Trophoblast cell (in vitro differentiated cells and primary cell): ENCODE measurements around the gene ZNF71. TPM values are rescaled to one million over a fixed set of nuclear protein-coding genes. Genes with fewer than 3 reads are reported as not detected.
A peak's percentile ranks its signal among the peaks of the same experiment; 100 is the strongest.

ENCODE experiments used
- DNase-seq, 2 donors: peaks; one replicate each; pipeline ENCODE4 v3.0.0-alpha.2; 2016
- H2AFZ ChIP-seq: 2 replicates; pipeline ENCODE4 v1.6.1; 2013; ENCODE audit warnings: low read length, moderate library complexity, mild to moderate bottlenecking; ENCODE audit not compliant: insufficient read depth, poor library complexity
- H2AK5ac ChIP-seq: 2 replicates; pipeline ENCODE4 v1.6.1; 2013; ENCODE audit warnings: mild to moderate bottlenecking, low read length
- H2BK120ac ChIP-seq: 2 replicates; pipeline ENCODE4 v1.6.1; 2013; ENCODE audit warnings: low read length, mild to moderate bottlenecking, moderate library complexity; ENCODE audit not compliant: insufficient read depth, poor library complexity
- H2BK12ac ChIP-seq: 2 replicates; pipeline ENCODE4 v1.6.1; 2013; ENCODE audit warnings: mild to moderate bottlenecking, low read length, moderate library complexity
- H2BK5ac ChIP-seq: 2 replicates; pipeline ENCODE4 v1.6.1; 2013; ENCODE audit warnings: low read length, low read depth, moderate library complexity, mild to moderate bottlenecking; ENCODE audit not compliant: poor library complexity
- H3K14ac ChIP-seq: 2 replicates; pipeline ENCODE4 v1.6.1; 2013; ENCODE audit warnings: mild to moderate bottlenecking, low read length
- H3K18ac ChIP-seq: 2 replicates; pipeline ENCODE4 v1.6.1; 2013; ENCODE audit warnings: mild to moderate bottlenecking, low read length
- H3K23ac ChIP-seq: 2 replicates; pipeline ENCODE4 v1.6.1; 2013; ENCODE audit warnings: low read length
- H3K27ac ChIP-seq: 2 replicates; pipeline ENCODE4 v1.5.1; 2013; ENCODE audit warnings: low read depth, mild to moderate bottlenecking, inconsistent platforms, low read length, moderate library complexity
- H3K27me3 ChIP-seq: 2 replicates; pipeline ENCODE4 v1.6.1; 2013; ENCODE audit warnings: inconsistent platforms, mild to moderate bottlenecking, low read length, moderate library complexity; ENCODE audit not compliant: insufficient read depth
- H3K36me3 ChIP-seq, 2 experiments: 1 replicate in 1 of 2; 2 replicates in 1 of 2; pipeline ENCODE4 v1.6.1; 2013; ENCODE audit warnings: low read length in 2 of 2, mild to moderate bottlenecking in 2 of 2, moderate library complexity in 1 of 2; ENCODE audit not compliant: insufficient read depth in 2 of 2, control insufficient read depth in 1 of 2
- H3K4ac ChIP-seq: 2 replicates; pipeline ENCODE4 v1.6.1; 2013; ENCODE audit warnings: low read depth, mild to moderate bottlenecking, low read length, moderate library complexity
- H3K4me1 ChIP-seq, 2 experiments: 1 replicate in 1 of 2; 2 replicates in 1 of 2; pipeline ENCODE4 v1.6.1; 2013; ENCODE audit warnings: low read length in 2 of 2, mild to moderate bottlenecking in 2 of 2, moderate library complexity in 1 of 2; ENCODE audit not compliant: insufficient read depth in 2 of 2, control insufficient read depth in 1 of 2
- H3K4me2 ChIP-seq: 2 replicates; pipeline ENCODE4 v1.6.1; 2013; ENCODE audit warnings: inconsistent platforms, mild to moderate bottlenecking, low read length, moderate library complexity
- H3K4me3 ChIP-seq: 2 replicates; pipeline ENCODE4 v1.5.1; 2013; ENCODE audit warnings: mild to moderate bottlenecking, low read depth, low read length, inconsistent platforms
- H3K79me1 ChIP-seq: one replicate; pipeline ENCODE4 v1.6.1; 2013; ENCODE audit warnings: low read length
- H3K79me2 ChIP-seq: 2 replicates; pipeline ENCODE4 v1.6.1; 2013; ENCODE audit warnings: low read length, mild to moderate bottlenecking; ENCODE audit not compliant: control insufficient read depth, insufficient read depth, poor library complexity
- H3K9ac ChIP-seq: 2 replicates; pipeline ENCODE4 v1.6.1; 2013; ENCODE audit warnings: mild to moderate bottlenecking, low read length
- H3K9me3 ChIP-seq: 2 replicates; pipeline ENCODE4 v1.6.1; 2013; ENCODE audit warnings: low read depth, mild to moderate bottlenecking, control low read depth, inconsistent platforms, low read length; ENCODE audit not compliant: insufficient read depth
- H4K12ac ChIP-seq: 2 replicates; pipeline ENCODE4 v1.6.1; 2013; ENCODE audit warnings: low read depth, mild to moderate bottlenecking, low read length, moderate library complexity
- H4K8ac ChIP-seq: 2 replicates; pipeline ENCODE4 v1.6.1; 2013; ENCODE audit warnings: low read depth, mild to moderate bottlenecking, low read length, moderate library complexity
- H4K91ac ChIP-seq: one replicate; pipeline ENCODE4 v1.6.1; 2013; ENCODE audit warnings: low read depth, mild to moderate bottlenecking, low read length, moderate library complexity
- WGBS: extraction: QIAGEN DNeasy Blood & Tissue Kit; methylation state at CpG from one replicate; pipeline ENCODE4 v1.1.7; 2013; ENCODE audit warnings: missing lambda C conversion rate; ENCODE audit not compliant: insufficient read length, insufficient coverage; ENCODE audit errors: extremely low coverage; 5-methylcytosine and 5-hydroxymethylcytosine counted together
- polyA plus RNA-seq: library from polyadenylated mRNA; stranded (reverse); fragments of 200-250 nt; gene quantifications from 2 replicates; pipeline ENCODE4 v1.2.3, GENCODE V29; 2013

Gene ZNF71
- 5.9 and 6.4 TPM in 2 replicates for polyA plus RNA-seq

- Histone ChIP-seq H2BK12ac (no peak within 1 kb of the TSS), H3K4ac (peak within 1 kb of the TSS; percentile 35), H4K12ac (peak within 1 kb of the TSS; percentile 49), H3K14ac (peak within 1 kb of the TSS; percentile 85), H3K4me2 (peak within 1 kb of the TSS; percentile 78), H2BK5ac (peak within 1 kb of the TSS; percentile 1), H3K79me1 (peaks cover 4% of the 10 kb centered on the region), H3K4me3 (peak within 1 kb of the TSS; percentile 96), H3K36me3 (peaks cover 0 to 3% of the 10 kb centered on the region in 2 experiments), H2AFZ (peak within 1 kb of the TSS; percentile 80), H3K18ac (peak within 1 kb of the TSS; percentile 47), H3K9me3 (peaks cover 4% of the 10 kb centered on the region), H2AK5ac (peak within 1 kb of the TSS; percentile 26), H3K27me3 (no peaks in the 10 kb centered on the region), H4K8ac (peak within 1 kb of the TSS; percentile 78), H2BK120ac (peak within 1 kb of the TSS; percentile 16), H3K4me1 (peaks cover 10 to 11% of the 10 kb centered on the region in 2 experiments), H3K27ac (no peak within 1 kb of the TSS), H3K79me2 (peaks cover 5% of the 10 kb centered on the region), H3K9ac (peak within 1 kb of the TSS; percentile 76), H3K23ac (no peak within 1 kb of the TSS), H4K91ac (peak within 1 kb of the TSS; percentile 57)
- 100% methylated on average over 1 of the region's 52 CpGs for WGBS
- peak; percentile 75 to 88 for DNase-seq
Measured at GRCh38 chr19:56594783-56595547, at the start of gene ZNF71. Gene ZNF71, plus strand, starts transcription at chr19:56595302. Its CDS starts 6,257 bp downstream, at chr19:56601559.

DNA sequence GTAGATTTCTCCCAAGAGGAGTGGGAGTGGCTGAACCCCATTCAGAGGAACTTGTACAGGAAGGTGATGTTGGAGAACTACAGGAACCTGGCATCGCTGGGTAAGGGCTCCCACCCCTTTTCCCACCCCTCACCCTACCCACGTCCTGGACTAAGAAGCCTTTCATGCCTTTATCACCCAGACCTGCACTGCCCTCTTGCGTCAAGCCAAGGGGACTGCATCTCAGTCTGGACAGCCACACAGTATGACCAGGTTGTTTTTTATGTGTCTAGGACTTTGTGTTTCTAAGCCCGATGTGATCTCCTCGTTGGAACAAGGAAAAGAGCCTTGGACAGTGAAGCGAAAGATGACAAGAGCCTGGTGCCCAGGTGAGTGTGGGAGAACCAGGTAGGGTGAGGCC lies 47.6 kb upstream of the ZNF71 start:
- Histone ChIP-seq H3K27ac (no peak overlapping the region), H3K9ac (no peak overlapping the region), H3K4me2 (no peak overlapping the region), H3K18ac (no peak overlapping the region), H3K79me1 (no peaks in the 10 kb centered on the region), H3K4me1 (no peaks in the 10 kb centered on the region), H3K23ac (no peak overlapping the region), H4K91ac (no peak overlapping the region), H3K14ac (no peak overlapping the region), H3K4me3 (no peak overlapping the region), H2BK5ac (no peak overlapping the region), H3K9me3 (peaks cover 5% of the 10 kb centered on the region), H2BK120ac (no peak overlapping the region), H3K79me2 (no peaks in the 10 kb centered on the region), H2BK12ac (no peak overlapping the region), H4K12ac (no peak overlapping the region), H2AK5ac (no peak overlapping the region), H3K36me3 (peaks cover 5 to 12% of the 10 kb centered on the region in 2 experiments), H2AFZ (no peak overlapping the region), H4K8ac (no peak overlapping the region), H3K27me3 (no peaks in the 10 kb centered on the region), H3K4ac (no peak overlapping the region)
- DNase-seq: no peak
- WGBS: no CpG with 5 or more reads among the region's 6 CpGs

DNA sequence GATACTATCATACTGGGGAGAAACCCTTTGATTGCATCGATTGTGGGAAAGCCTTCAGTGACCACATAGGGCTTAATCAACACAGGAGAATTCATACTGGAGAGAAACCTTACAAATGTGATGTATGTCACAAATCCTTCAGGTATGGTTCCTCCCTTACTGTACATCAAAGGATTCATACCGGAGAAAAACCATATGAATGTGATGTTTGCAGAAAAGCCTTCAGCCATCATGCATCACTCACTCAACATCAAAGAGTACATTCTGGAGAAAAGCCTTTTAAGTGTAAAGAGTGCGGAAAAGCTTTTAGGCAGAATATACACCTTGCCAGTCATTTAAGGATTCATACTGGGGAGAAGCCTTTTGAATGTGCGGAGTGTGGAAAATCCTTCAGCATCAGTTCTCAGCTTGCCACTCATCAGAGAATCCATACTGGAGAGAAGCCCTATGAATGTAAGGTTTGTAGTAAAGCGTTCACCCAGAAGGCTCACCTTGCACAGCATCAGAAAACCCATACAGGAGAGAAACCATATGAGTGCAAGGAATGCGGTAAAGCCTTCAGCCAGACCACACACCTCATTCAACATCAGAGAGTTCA lies 40.7 kb upstream of the ZNF71 start:
- Histone ChIP-seq H3K36me3 (peaks cover 7 to 17% of the 10 kb centered on the region in 2 experiments), H3K14ac (no peak overlapping the region), H2BK12ac (no peak overlapping the region), H3K79me2 (no peaks in the 10 kb centered on the region), H2AFZ (no peak overlapping the region), H3K27me3 (no peaks in the 10 kb centered on the region), H4K91ac (no peak overlapping the region), H3K23ac (no peak overlapping the region), H3K27ac (no peak overlapping the region), H3K4me2 (no peak overlapping the region), H2BK120ac (no peak overlapping the region), H3K9me3 (peaks cover 6% of the 10 kb centered on the region), H3K18ac (no peak overlapping the region), H3K9ac (no peak overlapping the region), H3K4me1 (no peaks in the 10 kb centered on the region), H2BK5ac (no peak overlapping the region), H3K79me1 (no peaks in the 10 kb centered on the region), H3K4me3 (no peak overlapping the region), H3K4ac (no peak overlapping the region), H4K8ac (no peak overlapping the region), H4K12ac (no peak overlapping the region), H2AK5ac (no peak overlapping the region)
- no CpG with 5 or more reads among the region's 6 CpGs for WGBS
- no peak for DNase-seq

DNA sequence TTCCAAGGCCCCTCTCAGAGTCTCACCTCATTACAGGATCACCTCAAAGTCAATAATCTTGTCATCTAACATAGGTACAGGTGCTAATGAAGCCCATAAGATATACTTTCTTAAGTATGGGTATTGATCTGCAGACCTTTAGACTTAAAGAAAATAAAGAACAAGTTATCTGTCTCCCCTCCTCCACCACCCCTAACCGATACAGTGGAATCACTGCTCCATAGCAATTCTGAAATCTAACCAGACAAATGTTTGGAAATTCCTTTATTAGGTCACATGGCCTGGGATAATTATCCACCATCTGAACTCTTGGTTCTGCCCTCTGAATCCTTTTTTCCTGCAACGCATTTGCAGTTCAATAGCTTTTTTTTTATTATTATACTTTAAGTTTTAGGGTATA lies 32.3 kb upstream of the ZNF71 start:
- no peak overlapping the region for H4K91ac ChIP-seq
- no peak overlapping the region for H4K12ac ChIP-seq
- no peak overlapping the region for H2BK120ac ChIP-seq
- peaks cover 7% of the 10 kb centered on the region for H3K79me1 ChIP-seq
- no peak for DNase-seq
- peaks cover 0 to under 1% of the 10 kb centered on the region in 2 experiments for H3K4me1 ChIP-seq
- no peak overlapping the region for H3K4me3 ChIP-seq
- no peak overlapping the region for H2AK5ac ChIP-seq
- peaks cover 5% of the 10 kb centered on the region for H3K9me3 ChIP-seq
- no peak overlapping the region for H3K9ac ChIP-seq
- no peak overlapping the region for H3K4me2 ChIP-seq
- no peak overlapping the region for H3K14ac ChIP-seq
- H3K27me3 ChIP-seq: no peaks in the 10 kb centered on the region
- H3K27ac ChIP-seq: no peak overlapping the region
- no peak overlapping the region for H2BK5ac ChIP-seq
- no peak overlapping the region for H3K18ac ChIP-seq
- no peak overlapping the region for H4K8ac ChIP-seq
- peaks cover 0 to 4% of the 10 kb centered on the region in 2 experiments for H3K36me3 ChIP-seq
- H3K4ac ChIP-seq: no peak overlapping the region
- peaks cover 6% of the 10 kb centered on the region for H3K79me2 ChIP-seq
- no CpG with 5 or more reads among the region's 2 CpGs for WGBS
- H2AFZ ChIP-seq: no peak overlapping the region
- H3K23ac ChIP-seq: no peak overlapping the region
- H2BK12ac ChIP-seq: no peak overlapping the region
